Mesenchymal stem cell (in vitro differentiated cells and primary cell): ENCODE results near the gene NFATC2IP.

Experiments used
- DNase-seq: peaks from one replicate; pipeline ENCODE4 v3.0.0-alpha.2; 2013
- H2AFZ ChIP-seq: one replicate; pipeline ENCODE4 v1.6.1; 2013; ENCODE audit warnings: low read depth, mild to moderate bottlenecking, control low read depth, inconsistent platforms, low read length, moderate library complexity
- H2AK5ac ChIP-seq: 2 replicates; pipeline ENCODE4 v1.6.1; 2013; ENCODE audit warnings: low read length, moderate library complexity, mild to moderate bottlenecking, inconsistent platforms; ENCODE audit not compliant: severe bottlenecking
- H2BK120ac ChIP-seq: one replicate; pipeline ENCODE4 v1.6.1; 2013; ENCODE audit warnings: low read depth, mild to moderate bottlenecking, inconsistent platforms, low read length, moderate library complexity
- H2BK12ac ChIP-seq, 2 experiments: one replicate each; pipeline ENCODE4 v1.6.1; 2013; ENCODE audit warnings: inconsistent platforms in 2 of 2, low read length in 2 of 2, mild to moderate bottlenecking in 2 of 2, moderate library complexity in 2 of 2, control low read depth in 1 of 2
- H2BK15ac ChIP-seq: one replicate; pipeline ENCODE4 v1.6.1; 2013; ENCODE audit warnings: mild to moderate bottlenecking, low read depth, inconsistent platforms; ENCODE audit not compliant: poor library complexity, severe bottlenecking
- H2BK5ac ChIP-seq: 2 replicates; pipeline ENCODE4 v1.6.1; 2013; ENCODE audit warnings: low read depth, mild to moderate bottlenecking, low read length, control low read depth, inconsistent platforms; ENCODE audit not compliant: poor library complexity, severe bottlenecking
- H3K14ac ChIP-seq, 2 experiments: one replicate each; pipeline ENCODE4 v1.6.1; 2013; ENCODE audit warnings: inconsistent platforms in 2 of 2, low read length in 2 of 2, control low read depth in 1 of 2, mild to moderate bottlenecking in 1 of 2, moderate library complexity in 1 of 2
- H3K18ac ChIP-seq, 2 experiments: one replicate each; pipeline ENCODE4 v1.6.1; 2013; ENCODE audit warnings: inconsistent platforms in 2 of 2, low read length in 2 of 2, control low read depth in 1 of 2, low read depth in 1 of 2, mild to moderate bottlenecking in 1 of 2
- H3K23ac ChIP-seq, 2 experiments: one replicate each; pipeline ENCODE4 v1.6.1; 2013; ENCODE audit warnings: inconsistent platforms in 2 of 2, low read length in 2 of 2, mild to moderate bottlenecking in 2 of 2, moderate library complexity in 2 of 2, control low read depth in 1 of 2
- H3K27ac ChIP-seq: 2 replicates; pipeline ENCODE4 v1.5.1; 2013; ENCODE audit warnings: mild to moderate bottlenecking, moderate library complexity, low read length, control low read depth, inconsistent platforms; ENCODE audit not compliant: poor library complexity, severe bottlenecking
- H3K27me3 ChIP-seq, 2 experiments: 2 replicates each; pipeline versions ENCODE4 v1.6.1 to v1.7.0; 2013; ENCODE audit warnings: low read length in 2 of 2, mild to moderate bottlenecking in 2 of 2, moderate library complexity in 2 of 2, control low read depth in 1 of 2, inconsistent platforms in 1 of 2; ENCODE audit not compliant: control insufficient read depth in 1 of 2, insufficient read depth in 1 of 2
- H3K36me3 ChIP-seq, 2 experiments: 2 replicates each; pipeline versions ENCODE4 v1.6.1 to v1.7.0; 2013; ENCODE audit warnings: low read length in 2 of 2, control low read depth in 1 of 2, inconsistent platforms in 1 of 2, low read depth in 1 of 2, mild to moderate bottlenecking in 1 of 2; ENCODE audit not compliant: insufficient read depth in 2 of 2, control insufficient read depth in 1 of 2
- H3K4ac ChIP-seq, 2 experiments: one replicate each; pipeline ENCODE4 v1.6.1; 2013; ENCODE audit warnings: inconsistent platforms in 2 of 2, low read length in 2 of 2, mild to moderate bottlenecking in 2 of 2, moderate library complexity in 2 of 2, control low read depth in 1 of 2, low read depth in 1 of 2
- H3K4me1 ChIP-seq: 2 replicates; pipeline ENCODE4 v1.6.1; 2013; ENCODE audit warnings: low read depth, low read length, control low read depth; ENCODE audit not compliant: control insufficient read depth, insufficient read depth
- H3K4me2 ChIP-seq: 2 replicates; pipeline ENCODE4 v1.6.1; 2013; ENCODE audit warnings: low read length, mild to moderate bottlenecking, inconsistent platforms; ENCODE audit not compliant: poor library complexity, severe bottlenecking
- H3K4me3 ChIP-seq, 2 experiments: 2 replicates each; pipeline versions ENCODE4 v1.5.1 to v1.7.0; 2013; ENCODE audit warnings: low read length in 2 of 2, mild to moderate bottlenecking in 2 of 2, control low read depth in 1 of 2, low read depth in 1 of 2; ENCODE audit not compliant: insufficient read depth in 1 of 2
- H3K79me1 ChIP-seq: replicated peaks from 2 replicates; pipeline ENCODE4 v1.6.1; 2013; ENCODE audit warnings: mild to moderate bottlenecking, control low read depth, low read length, inconsistent platforms; ENCODE audit not compliant: poor library complexity, severe bottlenecking
- H3K9ac ChIP-seq: 2 replicates; pipeline ENCODE4 v1.7.0; 2013; ENCODE audit warnings: mild to moderate bottlenecking, low read length, moderate library complexity
- H3K9me3 ChIP-seq: 2 replicates; pipeline ENCODE4 v1.7.0; 2013; ENCODE audit warnings: mild to moderate bottlenecking, low read length; ENCODE audit not compliant: control insufficient read depth
- H4K8ac ChIP-seq: one replicate; pipeline ENCODE4 v1.6.1; 2013; ENCODE audit warnings: inconsistent platforms, mild to moderate bottlenecking, low read length, moderate library complexity
- H4K91ac ChIP-seq: one replicate; pipeline ENCODE4 v1.6.1; 2013; ENCODE audit warnings: mild to moderate bottlenecking, low read length, inconsistent platforms
- WGBS: methylation state at CpG from one replicate; pipeline ENCODE4 v1.1.7; 2013; ENCODE audit warnings: mixed read lengths; 5-methylcytosine and 5-hydroxymethylcytosine counted together

The NFATC2IP gene

DNA sequence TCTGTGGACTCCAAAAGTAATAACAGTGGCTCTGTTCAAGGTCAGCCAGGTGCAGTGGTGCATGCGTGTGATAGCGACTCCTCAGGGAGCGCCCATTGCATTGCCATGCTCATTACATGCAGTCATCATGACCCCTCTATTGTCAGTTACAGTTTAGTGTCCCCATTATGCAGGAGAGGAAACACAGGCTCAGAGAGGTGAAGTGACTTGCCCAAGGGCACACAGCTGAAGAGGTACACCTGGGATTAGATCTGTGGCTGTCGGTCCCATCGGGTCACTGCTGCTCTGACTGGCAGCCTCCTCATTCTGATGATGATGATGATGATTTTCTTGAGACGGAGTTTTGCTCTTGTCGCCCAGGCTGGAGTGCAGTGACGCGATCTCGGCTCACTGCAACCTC lies 41.8 kb downstream of the NFATC2IP start:
- no peak for DNase-seq
- H3K4me3 ChIP-seq = no peak overlapping the region
- H3K9ac ChIP-seq = no peak overlapping the region
- H4K8ac ChIP-seq = no peak overlapping the region
- H3K4ac ChIP-seq = no peak overlapping the region
- no peak overlapping the region for H2BK12ac ChIP-seq
- no peak overlapping the region for H2AFZ ChIP-seq
- H3K27ac ChIP-seq = no peak overlapping the region
- H3K36me3 ChIP-seq = peaks cover 20 to 35% of the 10 kb centered on the region in 2 experiments
- peaks cover under 1% of the 10 kb centered on the region for H3K9me3 ChIP-seq
- no peak overlapping the region for H3K4me2 ChIP-seq
- H2BK5ac ChIP-seq = no peak overlapping the region
- H4K91ac ChIP-seq = no peak overlapping the region
- H3K23ac ChIP-seq = no peak overlapping the region
- H3K79me1 ChIP-seq = no peaks in the 10 kb centered on the region
- H3K27me3 ChIP-seq = peaks cover 0 to 2% of the 10 kb centered on the region in 2 experiments
- no peak overlapping the region for H3K14ac ChIP-seq
- H2BK120ac ChIP-seq = no peak overlapping the region
- no peak overlapping the region for H3K18ac ChIP-seq
- H2AK5ac ChIP-seq = no peak overlapping the region
- H2BK15ac ChIP-seq = no peak overlapping the region
- 95% methylated on average over 9 of the region's 10 CpGs for WGBS
- H3K4me1 ChIP-seq = no peaks in the 10 kb centered on the region

DNA sequence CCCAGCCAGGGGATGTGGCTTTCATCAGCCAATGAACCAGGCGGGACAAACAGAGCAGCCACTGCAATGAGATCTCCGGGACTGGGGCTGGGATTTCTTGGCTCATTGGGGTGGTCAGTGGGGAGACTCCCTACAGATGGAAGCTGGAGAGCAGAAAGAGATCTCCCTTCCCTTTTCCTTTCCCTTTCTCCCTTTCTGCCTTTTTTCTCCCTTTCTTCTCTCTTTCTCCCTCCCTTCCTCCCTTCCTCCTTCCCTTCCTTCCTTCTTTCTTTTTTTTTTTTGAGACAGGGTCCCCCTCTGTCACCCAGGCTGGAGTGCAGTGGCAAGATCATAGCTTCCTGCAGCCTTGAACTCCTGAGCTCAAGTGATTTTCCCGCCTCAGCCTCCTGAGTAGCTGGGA lies 48.1 kb downstream of the NFATC2IP start:
- no peak overlapping the region for H3K4me3 ChIP-seq
- no peak overlapping the region for H3K14ac ChIP-seq
- no peak overlapping the region for H4K8ac ChIP-seq
- H3K23ac ChIP-seq = no peak overlapping the region
- no peak overlapping the region for H2BK120ac ChIP-seq
- H3K4ac ChIP-seq = no peak overlapping the region
- H3K27ac ChIP-seq = no peak overlapping the region
- H3K36me3 ChIP-seq = no peaks in the 10 kb centered on the region
- H3K27me3 ChIP-seq = peaks cover 19 to 20% of the 10 kb centered on the region in 2 experiments
- no peak overlapping the region for H2AFZ ChIP-seq
- H3K4me2 ChIP-seq = no peak overlapping the region
- no peaks in the 10 kb centered on the region for H3K4me1 ChIP-seq
- no peak overlapping the region for H4K91ac ChIP-seq
- no peak overlapping the region for H2BK5ac ChIP-seq
- 90% methylated on average over 3 of the region's 3 CpGs for WGBS
- H3K79me1 ChIP-seq = no peaks in the 10 kb centered on the region
- no peak overlapping the region for H3K9ac ChIP-seq
- H2BK12ac ChIP-seq = no peak overlapping the region
- H3K18ac ChIP-seq = no peak overlapping the region
- DNase-seq = no peak
- no peak overlapping the region for H2AK5ac ChIP-seq
- no peaks in the 10 kb centered on the region for H3K9me3 ChIP-seq
- no peak overlapping the region for H2BK15ac ChIP-seq

DNA sequence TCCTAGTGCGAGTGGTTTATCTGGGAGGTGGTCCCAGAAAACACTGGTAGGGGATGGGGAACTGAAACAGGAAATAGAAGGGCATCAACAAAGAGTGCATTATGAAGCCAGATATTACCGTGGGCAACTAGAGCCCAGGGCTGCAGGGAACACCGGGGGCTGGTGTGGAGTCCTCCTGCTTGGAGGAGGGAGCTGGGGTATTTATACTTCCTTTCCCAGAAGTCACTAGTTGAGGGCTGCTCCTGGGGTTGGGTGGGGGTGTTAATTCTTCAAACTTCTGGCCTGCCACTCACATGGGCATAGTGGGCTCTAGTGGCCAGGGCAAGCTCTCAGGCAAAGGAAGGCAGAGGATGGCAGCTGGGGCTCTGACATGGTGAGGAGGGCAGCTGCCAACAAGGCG lies 48.8 kb downstream of the NFATC2IP start:
- DNase-seq = no peak
- Histone ChIP-seq H3K36me3 (no peaks in the 10 kb centered on the region), H2BK12ac (no peak overlapping the region), H3K14ac (no peak overlapping the region), H2BK5ac (no peak overlapping the region), H3K4me3 (no peak overlapping the region), H3K4ac (no peak overlapping the region), H3K9me3 (no peaks in the 10 kb centered on the region), H3K4me2 (no peak overlapping the region), H4K91ac (no peak overlapping the region), H4K8ac (no peak overlapping the region), H3K18ac (no peak overlapping the region), H2BK120ac (no peak overlapping the region), H3K79me1 (no peaks in the 10 kb centered on the region), H3K27me3 (peaks cover 18 to 19% of the 10 kb centered on the region in 2 experiments), H3K4me1 (no peaks in the 10 kb centered on the region), H2AK5ac (no peak overlapping the region), H3K9ac (no peak overlapping the region), H3K23ac (no peak overlapping the region), H2BK15ac (no peak overlapping the region), H3K27ac (no peak overlapping the region), H2AFZ (no peak overlapping the region)
- 80% methylated on average over 4 of the region's 4 CpGs for WGBS

DNA sequence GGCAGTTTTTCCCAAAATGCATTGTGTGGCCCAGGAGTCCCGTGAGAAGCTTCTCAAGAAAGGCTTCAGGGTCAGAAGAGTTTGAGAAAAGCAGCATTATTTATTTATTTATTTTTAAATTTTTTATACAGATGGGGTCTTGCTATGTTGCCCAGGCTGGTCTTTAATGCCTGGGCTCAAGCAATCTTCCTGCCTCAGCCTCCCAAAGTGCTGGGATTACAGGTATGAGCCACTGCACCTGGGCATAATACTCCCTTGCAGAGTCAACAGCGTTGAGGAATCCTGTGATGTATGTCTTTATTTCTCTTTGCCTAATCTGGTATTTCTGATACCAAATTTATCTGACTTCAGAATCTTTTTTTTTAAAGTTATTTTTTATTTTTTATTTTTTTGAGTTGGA lies 49.3 kb downstream of the NFATC2IP start:
- Histone ChIP-seq H3K4me1 (no peaks in the 10 kb centered on the region), H3K4me2 (no peak overlapping the region), H4K8ac (no peak overlapping the region), H3K36me3 (no peaks in the 10 kb centered on the region), H2BK120ac (no peak overlapping the region), H3K4me3 (no peak overlapping the region), H3K14ac (no peak overlapping the region), H3K27ac (no peak overlapping the region), H3K9me3 (no peaks in the 10 kb centered on the region), H2AFZ (no peak overlapping the region), H3K23ac (no peak overlapping the region), H3K18ac (no peak overlapping the region), H2BK15ac (no peak overlapping the region), H2AK5ac (no peak overlapping the region), H3K27me3 (peaks cover 18 to 19% of the 10 kb centered on the region in 2 experiments), H2BK5ac (no peak overlapping the region), H2BK12ac (no peak overlapping the region), H4K91ac (no peak overlapping the region), H3K9ac (no peak overlapping the region), H3K4ac (no peak overlapping the region), H3K79me1 (no peaks in the 10 kb centered on the region)
- no CpG with 5 or more reads among the region's 2 CpGs for whole genome bisulfite sequencing
- DNase-seq = no peak
